ENCODE measurements around the gene SNRK.

DNA sequence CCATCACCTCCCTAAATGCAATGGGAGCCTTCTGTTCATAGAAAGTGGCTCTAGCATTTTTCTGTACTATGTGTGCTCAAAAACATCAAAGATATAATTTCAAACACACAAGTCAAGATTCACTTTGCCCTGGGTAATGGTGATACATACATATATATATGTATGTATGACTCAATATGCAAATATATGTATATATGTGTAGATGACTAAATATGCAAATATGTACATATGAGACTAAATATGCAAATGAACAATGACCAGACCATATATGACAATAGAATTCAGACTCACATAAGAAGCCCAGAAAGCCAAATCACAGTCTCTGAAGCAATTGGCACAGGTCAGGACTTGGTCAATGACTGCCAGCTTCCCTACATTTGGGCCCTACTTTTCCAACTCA is 36.9 kb upstream of the SNRK start:
- TF ChIP-seq, protein P1, sequence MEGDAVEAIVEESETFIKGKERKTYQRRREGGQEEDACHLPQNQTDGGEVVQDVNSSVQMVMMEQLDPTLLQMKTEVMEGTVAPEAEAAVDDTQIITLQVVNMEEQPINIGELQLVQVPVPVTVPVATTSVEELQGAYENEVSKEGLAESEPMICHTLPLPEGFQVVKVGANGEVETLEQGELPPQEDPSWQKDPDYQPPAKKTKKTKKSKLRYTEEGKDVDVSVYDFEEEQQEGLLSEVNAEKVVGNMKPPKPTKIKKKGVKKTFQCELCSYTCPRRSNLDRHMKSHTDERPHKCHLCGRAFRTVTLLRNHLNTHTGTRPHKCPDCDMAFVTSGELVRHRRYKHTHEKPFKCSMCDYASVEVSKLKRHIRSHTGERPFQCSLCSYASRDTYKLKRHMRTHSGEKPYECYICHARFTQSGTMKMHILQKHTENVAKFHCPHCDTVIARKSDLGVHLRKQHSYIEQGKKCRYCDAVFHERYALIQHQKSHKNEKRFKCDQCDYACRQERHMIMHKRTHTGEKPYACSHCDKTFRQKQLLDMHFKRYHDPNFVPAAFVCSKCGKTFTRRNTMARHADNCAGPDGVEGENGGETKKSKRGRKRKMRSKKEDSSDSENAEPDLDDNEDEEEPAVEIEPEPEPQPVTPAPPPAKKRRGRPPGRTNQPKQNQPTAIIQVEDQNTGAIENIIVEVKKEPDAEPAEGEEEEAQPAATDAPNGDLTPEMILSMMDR (conservative IDR thresholded peaks at IDR 0.05; ENCODE audit: low read depth, low read length), result no peak
- TF ChIP-seq EZH2 (IDR thresholded peaks at IDR 0.05; ENCODE audit: low read length, unreplicated experiment), result no peak
